HepG2 (cell line): ENCODE data around the gene RAB3C. TPM values are rescaled to one million over a fixed set of nuclear protein-coding genes. Genes with fewer than 3 reads are reported as not detected.

Source experiments
- ERF ChIP-seq: IDR thresholded peaks from 2 replicates; pipeline ENCODE4 v1.6.1; 2018; ENCODE audit warnings: missing biosample characterization, missing genetic modification reagents
- FOXA3 ChIP-seq: IDR thresholded peaks from 2 replicates; pipeline ENCODE4 v1.6.1; 2016; ENCODE audit warnings: missing genetic modification reagents, missing compliant biosample characterization
- FOXP1 ChIP-seq, 2 experiments: fragments of 450-650 bp in 1 of 2; IDR thresholded peaks; 2 replicates each; pipeline ENCODE4 v1.6.1; 2017 to 2018; ENCODE audit warnings: antibody characterized with exemption in 1 of 2
- NFYC ChIP-seq: IDR thresholded peaks from 2 replicates; pipeline ENCODE4 v1.6.1; 2016; ENCODE audit warnings: missing genetic modification reagents, missing compliant biosample characterization
- RFX1 ChIP-seq: fragments of 450-650 bp; IDR thresholded peaks from 2 replicates; pipeline ENCODE4 v1.6.1; 2017
- RFX3 ChIP-seq: IDR thresholded peaks from 2 replicates; pipeline ENCODE4 v1.6.1; 2016; ENCODE audit warnings: missing biosample characterization, missing genetic modification reagents
- SOX13 ChIP-seq, 3 experiments: fragments of 450-650 bp in 1 of 3; sonication (generic) in 1 of 3; formaldehyde crosslinking in 1 of 3; IDR thresholded peaks in 2 of 3; conservative IDR thresholded peaks in 1 of 3; 2 replicates each; pipeline versions ENCODE4 v1.5.0 to v1.6.1; 2016 to 2020; ENCODE audit warnings: antibody characterized with exemption in 1 of 3, mild to moderate bottlenecking in 1 of 3, missing compliant biosample characterization in 1 of 3, missing genetic modification reagents in 1 of 3, moderate library complexity in 1 of 3
- SOX6 ChIP-seq, 2 experiments: fragments of 450-650 bp in 1 of 2; sonication (generic) in 1 of 2; formaldehyde crosslinking in 1 of 2; IDR thresholded peaks; 2 replicates each; pipeline versions ENCODE4 v1.4.0 to v1.6.1; 2017 to 2020; ENCODE audit warnings: antibody characterized with exemption in 1 of 2, mild to moderate bottlenecking in 1 of 2, missing genetic modification reagents in 1 of 2
- TBX3 ChIP-seq: fragments of 450-650 bp; IDR thresholded peaks from 2 replicates; pipeline ENCODE4 v1.6.1; 2017; ENCODE audit warnings: antibody characterized with exemption, mild to moderate bottlenecking, inconsistent platforms, borderline replicate concordance
- TEAD3 ChIP-seq: optimal IDR thresholded peaks from 2 replicates; pipeline ENCODE3; 2016; ENCODE audit warnings: borderline replicate concordance
- ZEB1 ChIP-seq: IDR thresholded peaks from 2 replicates; pipeline ENCODE4 v1.6.1; 2012; ENCODE audit warnings: mild to moderate bottlenecking, low read depth, inconsistent platforms; ENCODE audit not compliant: insufficient replicate concordance
- ZSCAN30 ChIP-seq: sonication (generic); formaldehyde crosslinking; IDR thresholded peaks from 2 replicates; pipeline ENCODE4 v1.5.0; 2020; ENCODE audit warnings: mild to moderate bottlenecking, missing genetic modification reagents
- polyA plus RNA-seq, 8 experiments: library from polyadenylated mRNA; depleted of rRNA in 3 of 8; stranded (reverse) in 7 of 8; unstranded in 1 of 8; fragments of >200 nt; fragmentation: Illumina TruSeq in 4 of 8; extraction: Trizol in 4 of 8; gene quantifications; 2 replicates each; pipeline versions ENCODE4 v1.2.1 to v1.2.3, GENCODE V29; 2011 to 2016; ENCODE audit warnings: low read depth in 4 of 8, missing spikeins in 1 of 8, mixed read lengths in 1 of 8; ENCODE audit not compliant: insufficient read depth in 1 of 8
- total RNA-seq, 5 experiments: library from RNA; depleted of rRNA; stranded (reverse); fragments of >200 nt; fragmentation: Illumina TruSeq; extraction: Trizol; gene quantifications; 2 replicates each; pipeline ENCODE4 v1.2.3, GENCODE V29; 2016; ENCODE audit warnings: low read depth in 1 of 5
- TF ChIP-seq, protein P1 (sequence below): sonication (generic); formaldehyde crosslinking; IDR thresholded peaks from 2 replicates; pipeline ENCODE4 v1.5.1; 2020; ENCODE audit warnings: mild to moderate bottlenecking, missing genetic modification reagents, borderline replicate concordance
- TF ChIP-seq, protein P2 (sequence below): sonication (generic); formaldehyde crosslinking; IDR thresholded peaks from 2 replicates; pipeline ENCODE4 v1.4.0; 2020; ENCODE audit warnings: missing genetic modification reagents, borderline replicate concordance
- TF ChIP-seq, protein P3 (sequence below): sonication (generic); formaldehyde crosslinking; IDR thresholded peaks from 2 replicates; pipeline ENCODE4 v1.5.1; 2020; ENCODE audit warnings: missing genetic modification reagents, mild to moderate bottlenecking, borderline replicate concordance

RAB3C gene
- total and polyA plus RNA-seq, 2 of the 13 experiments (the other 11 are each of a cell fraction or from before 2014, with no cell fraction given): not detected

DNA sequence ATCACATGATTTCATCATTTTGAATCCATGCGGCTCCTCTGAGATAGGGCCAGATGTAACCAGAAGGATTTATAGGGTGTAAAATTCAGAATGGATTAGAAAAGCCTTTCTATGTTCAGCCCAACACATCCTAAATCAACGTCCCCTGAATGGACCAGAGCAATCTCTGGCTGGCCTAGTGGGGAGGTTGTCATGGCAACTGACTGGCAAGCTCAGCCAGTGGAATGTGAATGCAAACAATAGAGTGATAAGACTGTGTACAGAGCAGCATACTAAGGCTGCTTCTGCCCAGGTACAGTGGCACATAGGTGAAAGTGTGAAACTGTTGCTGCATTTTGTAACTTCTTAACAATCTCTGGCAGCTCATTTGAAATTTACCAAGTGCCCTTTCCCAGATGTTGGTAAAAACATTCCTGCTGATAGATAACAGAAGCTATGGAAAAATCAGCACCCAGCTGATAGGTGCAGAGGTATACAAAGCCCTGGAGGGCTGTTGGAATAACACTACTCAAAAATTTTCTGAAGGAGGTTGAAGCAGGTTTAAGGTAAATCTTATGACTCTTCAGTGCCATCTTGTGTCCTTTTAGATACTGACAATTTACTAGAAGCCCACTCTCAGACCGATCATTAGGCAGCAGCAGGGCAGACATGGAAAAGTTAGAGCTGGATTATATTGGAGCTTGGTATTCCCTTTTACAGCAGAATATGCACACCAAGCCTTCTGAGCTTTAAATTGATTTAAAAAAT lies 267.2 kb downstream of the RAB3C start (continued):
- TF ChIP-seq, protein P1, sequence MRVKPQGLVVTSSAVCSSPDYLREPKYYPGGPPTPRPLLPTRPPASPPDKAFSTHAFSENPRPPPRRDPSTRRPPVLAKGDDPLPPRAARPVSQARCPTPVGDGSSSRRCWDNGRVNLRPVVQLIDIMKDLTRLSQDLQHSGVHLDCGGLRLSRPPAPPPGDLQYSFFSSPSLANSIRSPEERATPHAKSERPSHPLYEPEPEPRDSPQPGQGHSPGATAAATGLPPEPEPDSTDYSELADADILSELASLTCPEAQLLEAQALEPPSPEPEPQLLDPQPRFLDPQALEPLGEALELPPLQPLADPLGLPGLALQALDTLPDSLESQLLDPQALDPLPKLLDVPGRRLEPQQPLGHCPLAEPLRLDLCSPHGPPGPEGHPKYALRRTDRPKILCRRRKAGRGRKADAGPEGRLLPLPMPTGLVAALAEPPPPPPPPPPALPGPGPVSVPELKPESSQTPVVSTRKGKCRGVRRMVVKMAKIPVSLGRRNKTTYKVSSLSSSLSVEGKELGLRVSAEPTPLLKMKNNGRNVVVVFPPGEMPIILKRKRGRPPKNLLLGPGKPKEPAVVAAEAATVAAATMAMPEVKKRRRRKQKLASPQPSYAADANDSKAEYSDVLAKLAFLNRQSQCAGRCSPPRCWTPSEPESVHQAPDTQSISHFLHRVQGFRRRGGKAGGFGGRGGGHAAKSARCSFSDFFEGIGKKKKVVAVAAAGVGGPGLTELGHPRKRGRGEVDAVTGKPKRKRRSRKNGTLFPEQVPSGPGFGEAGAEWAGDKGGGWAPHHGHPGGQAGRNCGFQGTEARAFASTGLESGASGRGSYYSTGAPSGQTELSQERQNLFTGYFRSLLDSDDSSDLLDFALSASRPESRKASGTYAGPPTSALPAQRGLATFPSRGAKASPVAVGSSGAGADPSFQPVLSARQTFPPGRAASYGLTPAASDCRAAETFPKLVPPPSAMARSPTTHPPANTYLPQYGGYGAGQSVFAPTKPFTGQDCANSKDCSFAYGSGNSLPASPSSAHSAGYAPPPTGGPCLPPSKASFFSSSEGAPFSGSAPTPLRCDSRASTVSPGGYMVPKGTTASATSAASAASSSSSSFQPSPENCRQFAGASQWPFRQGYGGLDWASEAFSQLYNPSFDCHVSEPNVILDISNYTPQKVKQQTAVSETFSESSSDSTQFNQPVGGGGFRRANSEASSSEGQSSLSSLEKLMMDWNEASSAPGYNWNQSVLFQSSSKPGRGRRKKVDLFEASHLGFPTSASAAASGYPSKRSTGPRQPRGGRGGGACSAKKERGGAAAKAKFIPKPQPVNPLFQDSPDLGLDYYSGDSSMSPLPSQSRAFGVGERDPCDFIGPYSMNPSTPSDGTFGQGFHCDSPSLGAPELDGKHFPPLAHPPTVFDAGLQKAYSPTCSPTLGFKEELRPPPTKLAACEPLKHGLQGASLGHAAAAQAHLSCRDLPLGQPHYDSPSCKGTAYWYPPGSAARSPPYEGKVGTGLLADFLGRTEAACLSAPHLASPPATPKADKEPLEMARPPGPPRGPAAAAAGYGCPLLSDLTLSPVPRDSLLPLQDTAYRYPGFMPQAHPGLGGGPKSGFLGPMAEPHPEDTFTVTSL (CRISPR knock-in tag): peak; percentile 49; the same call in 1 of the 2 replicates
- TF ChIP-seq TEAD3 (peak; percentile 99), FOXA3 (CRISPR knock-in tag) (peak; percentile 94), SOX6 (IDR thresholded peaks at IDR 0.05) (no peak), SOX6 (CRISPR knock-in tag; IDR thresholded peaks at IDR 0.05) (peak; percentile 86), SOX13 (IDR thresholded peaks at IDR 0.05) (0 out of 2 replicates have a peak, but pooled peaks have one; percentile 37), SOX13 (CRISPR knock-in tag; conservative IDR thresholded peaks at IDR 0.05 in 1 of 2, IDR thresholded peaks at IDR 0.05 in 1 of 2) (peak in 1 of 2 experiments; percentile 84; a peak in 2 of 4 replicates), ZEB1 (peak; percentile 98), TBX3 (peak; percentile 76; the same call in 1 of the 2 replicates), FOXP1 (IDR thresholded peaks at IDR 0.05) (no peak), FOXP1 (CRISPR knock-in tag; IDR thresholded peaks at IDR 0.05) (peak; percentile 46), NFYC (CRISPR knock-in tag) (no peak), RFX1 (peak; percentile 87), ERF (no peak), RFX3 (CRISPR knock-in tag) (peak; percentile 95), ZSCAN30 (CRISPR knock-in tag) (no peak)
- TF ChIP-seq, protein P2, sequence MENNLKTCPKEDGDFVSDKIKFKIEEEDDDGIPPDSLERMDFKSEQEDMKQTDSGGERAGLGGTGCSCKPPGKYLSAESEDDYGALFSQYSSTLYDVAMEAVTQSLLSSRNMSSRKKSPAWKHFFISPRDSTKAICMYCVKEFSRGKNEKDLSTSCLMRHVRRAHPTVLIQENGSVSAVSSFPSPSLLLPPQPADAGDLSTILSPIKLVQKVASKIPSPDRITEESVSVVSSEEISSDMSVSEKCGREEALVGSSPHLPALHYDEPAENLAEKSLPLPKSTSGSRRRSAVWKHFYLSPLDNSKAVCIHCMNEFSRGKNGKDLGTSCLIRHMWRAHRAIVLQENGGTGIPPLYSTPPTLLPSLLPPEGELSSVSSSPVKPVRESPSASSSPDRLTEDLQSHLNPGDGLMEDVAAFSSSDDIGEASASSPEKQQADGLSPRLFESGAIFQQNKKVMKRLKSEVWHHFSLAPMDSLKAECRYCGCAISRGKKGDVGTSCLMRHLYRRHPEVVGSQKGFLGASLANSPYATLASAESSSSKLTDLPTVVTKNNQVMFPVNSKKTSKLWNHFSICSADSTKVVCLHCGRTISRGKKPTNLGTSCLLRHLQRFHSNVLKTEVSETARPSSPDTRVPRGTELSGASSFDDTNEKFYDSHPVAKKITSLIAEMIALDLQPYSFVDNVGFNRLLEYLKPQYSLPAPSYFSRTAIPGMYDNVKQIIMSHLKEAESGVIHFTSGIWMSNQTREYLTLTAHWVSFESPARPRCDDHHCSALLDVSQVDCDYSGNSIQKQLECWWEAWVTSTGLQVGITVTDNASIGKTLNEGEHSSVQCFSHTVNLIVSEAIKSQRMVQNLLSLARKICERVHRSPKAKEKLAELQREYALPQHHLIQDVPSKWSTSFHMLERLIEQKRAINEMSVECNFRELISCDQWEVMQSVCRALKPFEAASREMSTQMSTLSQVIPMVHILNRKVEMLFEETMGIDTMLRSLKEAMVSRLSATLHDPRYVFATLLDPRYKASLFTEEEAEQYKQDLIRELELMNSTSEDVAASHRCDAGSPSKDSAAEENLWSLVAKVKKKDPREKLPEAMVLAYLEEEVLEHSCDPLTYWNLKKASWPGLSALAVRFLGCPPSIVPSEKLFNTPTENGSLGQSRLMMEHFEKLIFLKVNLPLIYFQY (CRISPR knock-in tag): no peak
- TF ChIP-seq, protein P3, sequence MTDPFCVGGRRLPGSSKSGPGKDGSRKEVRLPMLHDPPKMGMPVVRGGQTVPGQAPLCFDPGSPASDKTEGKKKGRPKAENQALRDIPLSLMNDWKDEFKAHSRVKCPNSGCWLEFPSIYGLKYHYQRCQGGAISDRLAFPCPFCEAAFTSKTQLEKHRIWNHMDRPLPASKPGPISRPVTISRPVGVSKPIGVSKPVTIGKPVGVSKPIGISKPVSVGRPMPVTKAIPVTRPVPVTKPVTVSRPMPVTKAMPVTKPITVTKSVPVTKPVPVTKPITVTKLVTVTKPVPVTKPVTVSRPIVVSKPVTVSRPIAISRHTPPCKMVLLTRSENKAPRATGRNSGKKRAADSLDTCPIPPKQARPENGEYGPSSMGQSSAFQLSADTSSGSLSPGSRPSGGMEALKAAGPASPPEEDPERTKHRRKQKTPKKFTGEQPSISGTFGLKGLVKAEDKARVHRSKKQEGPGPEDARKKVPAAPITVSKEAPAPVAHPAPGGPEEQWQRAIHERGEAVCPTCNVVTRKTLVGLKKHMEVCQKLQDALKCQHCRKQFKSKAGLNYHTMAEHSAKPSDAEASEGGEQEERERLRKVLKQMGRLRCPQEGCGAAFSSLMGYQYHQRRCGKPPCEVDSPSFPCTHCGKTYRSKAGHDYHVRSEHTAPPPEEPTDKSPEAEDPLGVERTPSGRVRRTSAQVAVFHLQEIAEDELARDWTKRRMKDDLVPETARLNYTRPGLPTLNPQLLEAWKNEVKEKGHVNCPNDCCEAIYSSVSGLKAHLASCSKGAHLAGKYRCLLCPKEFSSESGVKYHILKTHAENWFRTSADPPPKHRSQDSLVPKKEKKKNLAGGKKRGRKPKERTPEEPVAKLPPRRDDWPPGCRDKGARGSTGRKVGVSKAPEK: no peak
